Keratinocyte (primary cell): ENCODE measurements around the gene TEAD2.
A peak's percentile ranks its signal among the peaks of the same experiment; 100 is the strongest.

Experiments used
- EZH2 ChIP-seq: IDR thresholded peaks from one replicate; pipeline ENCODE4 v1.6.1; 2012; ENCODE audit warnings: inconsistent platforms, mild to moderate bottlenecking, low read length, moderate library complexity
- TF ChIP-seq, protein P1 (sequence below), 3 experiments: IDR thresholded peaks in 1 of 3; conservative IDR thresholded peaks in 1 of 3; optimal IDR thresholded peaks in 1 of 3; 2 replicates in 2 of 3; 3 replicates in 1 of 3; pipeline versions ENCODE3 to v1.5.1; 2011; ENCODE audit warnings: low read length in 3 of 3, mild to moderate bottlenecking in 3 of 3, moderate library complexity in 2 of 3, control low read depth in 1 of 3, inconsistent platforms in 1 of 3; ENCODE audit not compliant: insufficient read depth in 2 of 3; ENCODE audit errors: extremely low read depth in 1 of 3

DNA sequence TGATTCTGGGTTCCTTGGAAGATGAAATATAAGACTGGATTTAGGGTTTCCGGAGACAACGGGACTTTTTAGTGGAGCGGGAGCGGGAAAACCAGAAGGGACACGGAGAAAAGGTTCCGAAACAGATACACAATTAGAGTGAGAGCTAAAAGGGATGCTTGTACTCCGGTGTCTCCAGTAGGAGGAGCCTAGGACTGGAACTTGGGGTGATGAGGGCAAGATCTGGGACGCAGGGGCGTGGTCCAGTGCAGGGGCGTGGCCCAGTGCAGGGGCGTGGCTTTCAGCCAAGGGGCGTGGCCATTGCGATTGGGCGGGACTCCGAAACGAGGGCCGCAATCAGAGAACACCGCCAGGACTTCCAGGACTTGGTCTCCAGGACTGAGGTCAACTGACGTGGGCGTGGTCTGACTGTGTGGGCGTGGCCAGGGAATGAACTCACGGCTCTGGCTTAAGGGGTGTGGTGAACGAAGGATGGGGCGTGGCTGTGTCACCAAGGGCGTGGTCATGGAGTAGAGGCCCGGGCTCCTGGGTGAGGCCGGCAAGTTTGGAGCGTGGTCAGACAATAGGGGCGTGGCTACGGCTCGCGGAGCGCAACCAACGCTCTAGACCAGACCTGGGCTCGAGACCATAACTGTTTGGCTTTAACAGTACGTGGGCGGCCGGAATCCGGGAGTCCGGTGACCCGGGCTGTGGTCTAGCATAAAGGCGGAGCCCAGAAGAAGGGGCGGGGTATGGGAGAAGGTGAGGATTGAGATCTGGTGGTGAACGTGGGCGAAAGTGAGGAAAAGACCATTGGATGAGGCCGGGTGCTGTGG is 1.3 kb upstream of the TEAD2 start, which contains the start of gene DKKL1:
- TF ChIP-seq, protein P1, sequence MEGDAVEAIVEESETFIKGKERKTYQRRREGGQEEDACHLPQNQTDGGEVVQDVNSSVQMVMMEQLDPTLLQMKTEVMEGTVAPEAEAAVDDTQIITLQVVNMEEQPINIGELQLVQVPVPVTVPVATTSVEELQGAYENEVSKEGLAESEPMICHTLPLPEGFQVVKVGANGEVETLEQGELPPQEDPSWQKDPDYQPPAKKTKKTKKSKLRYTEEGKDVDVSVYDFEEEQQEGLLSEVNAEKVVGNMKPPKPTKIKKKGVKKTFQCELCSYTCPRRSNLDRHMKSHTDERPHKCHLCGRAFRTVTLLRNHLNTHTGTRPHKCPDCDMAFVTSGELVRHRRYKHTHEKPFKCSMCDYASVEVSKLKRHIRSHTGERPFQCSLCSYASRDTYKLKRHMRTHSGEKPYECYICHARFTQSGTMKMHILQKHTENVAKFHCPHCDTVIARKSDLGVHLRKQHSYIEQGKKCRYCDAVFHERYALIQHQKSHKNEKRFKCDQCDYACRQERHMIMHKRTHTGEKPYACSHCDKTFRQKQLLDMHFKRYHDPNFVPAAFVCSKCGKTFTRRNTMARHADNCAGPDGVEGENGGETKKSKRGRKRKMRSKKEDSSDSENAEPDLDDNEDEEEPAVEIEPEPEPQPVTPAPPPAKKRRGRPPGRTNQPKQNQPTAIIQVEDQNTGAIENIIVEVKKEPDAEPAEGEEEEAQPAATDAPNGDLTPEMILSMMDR (optimal IDR thresholded peaks at IDR 0.05 in 1 of 3, IDR thresholded peaks at IDR 0.05 in 1 of 3, conservative IDR thresholded peaks at IDR 0.05 in 1 of 3; ENCODE audit: extremely low read depth in 1 of 3, insufficient read depth in 2 of 3, low read length in 3 of 3): peak in 2 of 3 experiments; percentile 3 to 24
- no peak for TF ChIP-seq EZH2
